ENCODE results near the gene STARD3. TPM values are rescaled to one million over a fixed set of nuclear protein-coding genes. Genes with fewer than 3 reads are reported as not detected.

Gene STARD3
- polyA plus RNA-seq, 1 donor from 2014 or later = 105 TPM

DNA sequence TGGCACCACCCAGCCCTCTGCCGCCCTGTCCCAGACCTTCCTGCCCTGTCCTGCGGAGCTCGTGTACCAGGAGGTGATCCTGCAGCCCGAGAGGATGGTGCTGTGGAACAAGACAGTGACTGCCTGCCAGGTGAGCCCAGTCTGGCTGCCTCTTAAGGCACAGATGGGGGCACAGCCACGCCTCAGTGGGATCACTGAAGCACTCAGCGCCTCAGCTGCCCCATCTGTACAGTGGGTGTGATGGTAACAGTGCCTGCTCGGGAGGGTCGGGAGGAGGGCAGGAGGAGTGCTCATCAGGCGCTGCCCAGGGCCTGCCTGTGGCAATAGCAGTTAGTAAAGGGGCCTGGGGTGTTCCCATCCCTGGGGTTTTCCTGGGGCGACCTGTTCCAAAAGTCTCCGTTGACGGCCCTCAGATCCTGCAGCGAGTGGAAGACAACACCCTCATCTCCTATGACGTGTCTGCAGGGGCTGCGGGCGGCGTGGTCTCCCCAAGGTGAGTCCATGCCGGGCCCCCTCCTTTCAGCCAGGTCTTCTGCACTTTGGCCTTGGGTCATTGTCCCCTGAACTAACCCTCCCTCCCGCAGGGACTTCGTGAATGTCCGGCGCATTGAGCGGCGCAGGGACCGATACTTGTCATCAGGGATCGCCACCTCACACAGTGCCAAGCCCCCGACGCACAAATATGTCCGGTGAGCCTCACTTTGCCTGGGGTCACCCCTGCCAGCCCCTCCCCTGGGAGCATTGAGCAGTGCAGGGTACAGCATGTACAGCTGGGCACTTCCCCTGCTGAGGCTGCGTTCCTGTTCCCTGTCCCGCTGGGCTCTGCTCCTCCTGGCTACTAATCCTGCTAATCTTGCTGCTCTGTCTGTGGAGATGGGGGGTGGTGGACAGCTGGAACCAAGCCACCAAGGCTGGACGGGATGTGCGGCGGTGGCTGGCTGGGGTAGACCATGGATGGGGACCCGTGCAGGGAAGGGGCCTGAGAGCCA is 23.7 kb downstream of the STARD3 start:
- H3K27ac ChIP-seq (ENCODE audit: low read length) = no peak overlapping the region

DNA sequence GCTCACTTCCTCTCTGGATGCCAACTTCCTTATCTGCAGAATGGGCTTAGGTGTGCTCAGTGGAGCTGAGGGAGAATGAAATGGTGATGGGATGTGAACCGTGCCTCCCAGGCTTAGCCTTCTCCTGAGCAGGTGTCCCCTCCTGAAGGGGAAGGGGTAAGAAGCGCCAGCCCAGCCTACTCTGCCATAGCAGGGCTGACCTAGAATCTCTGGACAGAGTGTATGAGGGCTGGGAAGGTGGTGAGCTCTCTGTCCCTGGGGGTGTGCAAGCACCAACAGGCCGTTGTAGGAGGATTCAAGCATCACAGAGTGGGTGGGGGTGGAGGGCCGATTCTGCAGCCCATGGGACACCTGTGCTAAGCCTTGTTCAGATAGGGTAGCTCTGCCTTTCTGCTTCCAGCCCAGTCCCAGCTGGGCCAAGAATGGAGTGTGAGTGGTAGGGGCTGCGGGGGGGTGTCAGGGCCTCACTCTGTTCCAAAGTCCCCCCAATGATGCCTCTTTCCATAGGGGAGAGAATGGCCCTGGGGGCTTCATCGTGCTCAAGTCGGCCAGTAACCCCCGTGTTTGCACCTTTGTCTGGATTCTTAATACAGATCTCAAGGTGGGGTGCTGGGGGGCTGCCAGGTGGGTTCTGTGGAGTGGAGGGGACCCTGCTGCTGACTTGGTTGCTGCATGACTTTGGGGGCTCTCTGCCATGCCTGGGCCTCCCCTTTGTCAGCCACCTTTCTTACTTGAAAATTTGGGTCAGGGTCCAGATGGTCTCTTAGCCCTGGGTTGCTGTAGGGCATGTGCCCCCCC is 25.0 kb downstream of the STARD3 start:
- Histone ChIP-seq H2AFZ (ENCODE audit: low read depth, low read length) (no peak overlapping the region), H3K4me2 (ENCODE audit: low read length) (no peak overlapping the region), H3K9ac (ENCODE audit: low read length) (no peak overlapping the region), H3F3A (ENCODE audit: insufficient read depth, low read length, poor library complexity, severe bottlenecking) (no peaks in the 10 kb centered on the region), H3K27me3 (ENCODE audit: insufficient read depth, low read depth, low read length) (no peaks in the 10 kb centered on the region), H4K20me1 (ENCODE audit: insufficient read depth) (no peaks in the 10 kb centered on the region), H3K36me3 (ENCODE audit: insufficient read depth, low read length) (no peaks in the 10 kb centered on the region), H3K9me3 (ENCODE audit: low read length) (no peaks in the 10 kb centered on the region), H3K4me3 (ENCODE audit: low read length) (no peak overlapping the region), H3K27ac (ENCODE audit: low read length) (no peak overlapping the region), H3K9me2 (ENCODE audit: insufficient read depth, low read length) (no peaks in the 10 kb centered on the region), H3K79me2 (replicated peaks; ENCODE audit: insufficient read depth, low read length) (no peaks in the 10 kb centered on the region)
- TF ChIP-seq, protein P1, sequence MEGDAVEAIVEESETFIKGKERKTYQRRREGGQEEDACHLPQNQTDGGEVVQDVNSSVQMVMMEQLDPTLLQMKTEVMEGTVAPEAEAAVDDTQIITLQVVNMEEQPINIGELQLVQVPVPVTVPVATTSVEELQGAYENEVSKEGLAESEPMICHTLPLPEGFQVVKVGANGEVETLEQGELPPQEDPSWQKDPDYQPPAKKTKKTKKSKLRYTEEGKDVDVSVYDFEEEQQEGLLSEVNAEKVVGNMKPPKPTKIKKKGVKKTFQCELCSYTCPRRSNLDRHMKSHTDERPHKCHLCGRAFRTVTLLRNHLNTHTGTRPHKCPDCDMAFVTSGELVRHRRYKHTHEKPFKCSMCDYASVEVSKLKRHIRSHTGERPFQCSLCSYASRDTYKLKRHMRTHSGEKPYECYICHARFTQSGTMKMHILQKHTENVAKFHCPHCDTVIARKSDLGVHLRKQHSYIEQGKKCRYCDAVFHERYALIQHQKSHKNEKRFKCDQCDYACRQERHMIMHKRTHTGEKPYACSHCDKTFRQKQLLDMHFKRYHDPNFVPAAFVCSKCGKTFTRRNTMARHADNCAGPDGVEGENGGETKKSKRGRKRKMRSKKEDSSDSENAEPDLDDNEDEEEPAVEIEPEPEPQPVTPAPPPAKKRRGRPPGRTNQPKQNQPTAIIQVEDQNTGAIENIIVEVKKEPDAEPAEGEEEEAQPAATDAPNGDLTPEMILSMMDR (IDR thresholded peaks at IDR 0.05; ENCODE audit: poor library complexity, severe bottlenecking) = no peak
- no peak for TF ChIP-seq EZH2 (IDR thresholded peaks at IDR 0.05; ENCODE audit: borderline replicate concordance, insufficient read depth, low read length, poor library complexity, severe bottlenecking)
- TF ChIP-seq, protein P2, sequence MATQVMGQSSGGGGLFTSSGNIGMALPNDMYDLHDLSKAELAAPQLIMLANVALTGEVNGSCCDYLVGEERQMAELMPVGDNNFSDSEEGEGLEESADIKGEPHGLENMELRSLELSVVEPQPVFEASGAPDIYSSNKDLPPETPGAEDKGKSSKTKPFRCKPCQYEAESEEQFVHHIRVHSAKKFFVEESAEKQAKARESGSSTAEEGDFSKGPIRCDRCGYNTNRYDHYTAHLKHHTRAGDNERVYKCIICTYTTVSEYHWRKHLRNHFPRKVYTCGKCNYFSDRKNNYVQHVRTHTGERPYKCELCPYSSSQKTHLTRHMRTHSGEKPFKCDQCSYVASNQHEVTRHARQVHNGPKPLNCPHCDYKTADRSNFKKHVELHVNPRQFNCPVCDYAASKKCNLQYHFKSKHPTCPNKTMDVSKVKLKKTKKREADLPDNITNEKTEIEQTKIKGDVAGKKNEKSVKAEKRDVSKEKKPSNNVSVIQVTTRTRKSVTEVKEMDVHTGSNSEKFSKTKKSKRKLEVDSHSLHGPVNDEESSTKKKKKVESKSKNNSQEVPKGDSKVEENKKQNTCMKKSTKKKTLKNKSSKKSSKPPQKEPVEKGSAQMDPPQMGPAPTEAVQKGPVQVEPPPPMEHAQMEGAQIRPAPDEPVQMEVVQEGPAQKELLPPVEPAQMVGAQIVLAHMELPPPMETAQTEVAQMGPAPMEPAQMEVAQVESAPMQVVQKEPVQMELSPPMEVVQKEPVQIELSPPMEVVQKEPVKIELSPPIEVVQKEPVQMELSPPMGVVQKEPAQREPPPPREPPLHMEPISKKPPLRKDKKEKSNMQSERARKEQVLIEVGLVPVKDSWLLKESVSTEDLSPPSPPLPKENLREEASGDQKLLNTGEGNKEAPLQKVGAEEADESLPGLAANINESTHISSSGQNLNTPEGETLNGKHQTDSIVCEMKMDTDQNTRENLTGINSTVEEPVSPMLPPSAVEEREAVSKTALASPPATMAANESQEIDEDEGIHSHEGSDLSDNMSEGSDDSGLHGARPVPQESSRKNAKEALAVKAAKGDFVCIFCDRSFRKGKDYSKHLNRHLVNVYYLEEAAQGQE (IDR thresholded peaks at IDR 0.05; ENCODE audit: borderline replicate concordance) = no peak
- TF ChIP-seq EP300 (conservative IDR thresholded peaks at IDR 0.05; ENCODE audit: poor library complexity, severe bottlenecking) = no peak
- no peak for TF ChIP-seq TAF1 (IDR thresholded peaks at IDR 0.05; ENCODE audit: low read depth)
- TF ChIP-seq POLR2AphosphoS5 (IDR thresholded peaks at IDR 0.05) = no peak
- no peak for TF ChIP-seq SMC3 (conservative IDR thresholded peaks at IDR 0.05; ENCODE audit: poor library complexity)
- TF ChIP-seq RAD21 (conservative IDR thresholded peaks at IDR 0.05) = no peak
- TF ChIP-seq MXI1 (conservative IDR thresholded peaks at IDR 0.05; ENCODE audit: poor library complexity, severe bottlenecking) = no peak

More for the DNA sequence above, 23.7 kb downstream of the STARD3 start:
- H3K9me3 ChIP-seq (ENCODE audit: low read length) = no peaks in the 10 kb centered on the region
- H3K79me2 ChIP-seq (replicated peaks; ENCODE audit: insufficient read depth, low read length) = no peaks in the 10 kb centered on the region
- TF ChIP-seq, protein P1 (IDR thresholded peaks at IDR 0.05; ENCODE audit: poor library complexity, severe bottlenecking) = no peak
- TF ChIP-seq, protein P2 (IDR thresholded peaks at IDR 0.05; ENCODE audit: borderline replicate concordance) = no peak
- no peak overlapping the region for H3K9ac ChIP-seq (ENCODE audit: low read length)
- no peaks in the 10 kb centered on the region for H3K27me3 ChIP-seq (ENCODE audit: insufficient read depth, low read depth, low read length)
- H3K4me2 ChIP-seq (ENCODE audit: low read length) = no peak overlapping the region
- no peak overlapping the region for H3K4me3 ChIP-seq (ENCODE audit: low read length)
- no peaks in the 10 kb centered on the region for H4K20me1 ChIP-seq (ENCODE audit: insufficient read depth)
- H3K9me2 ChIP-seq (ENCODE audit: insufficient read depth, low read length) = no peaks in the 10 kb centered on the region
- no peaks in the 10 kb centered on the region for H3F3A ChIP-seq (ENCODE audit: insufficient read depth, low read length, poor library complexity, severe bottlenecking)
- no peak overlapping the region for H2AFZ ChIP-seq (ENCODE audit: low read depth, low read length)
- no peaks in the 10 kb centered on the region for H3K36me3 ChIP-seq (ENCODE audit: insufficient read depth, low read length)

All from neural cell (in vitro differentiated cells).